ENCODE measurements around the gene FSCN2.
A peak's percentile ranks its signal among the peaks of the same experiment; 100 is the strongest.

The FSCN2 gene

DNA sequence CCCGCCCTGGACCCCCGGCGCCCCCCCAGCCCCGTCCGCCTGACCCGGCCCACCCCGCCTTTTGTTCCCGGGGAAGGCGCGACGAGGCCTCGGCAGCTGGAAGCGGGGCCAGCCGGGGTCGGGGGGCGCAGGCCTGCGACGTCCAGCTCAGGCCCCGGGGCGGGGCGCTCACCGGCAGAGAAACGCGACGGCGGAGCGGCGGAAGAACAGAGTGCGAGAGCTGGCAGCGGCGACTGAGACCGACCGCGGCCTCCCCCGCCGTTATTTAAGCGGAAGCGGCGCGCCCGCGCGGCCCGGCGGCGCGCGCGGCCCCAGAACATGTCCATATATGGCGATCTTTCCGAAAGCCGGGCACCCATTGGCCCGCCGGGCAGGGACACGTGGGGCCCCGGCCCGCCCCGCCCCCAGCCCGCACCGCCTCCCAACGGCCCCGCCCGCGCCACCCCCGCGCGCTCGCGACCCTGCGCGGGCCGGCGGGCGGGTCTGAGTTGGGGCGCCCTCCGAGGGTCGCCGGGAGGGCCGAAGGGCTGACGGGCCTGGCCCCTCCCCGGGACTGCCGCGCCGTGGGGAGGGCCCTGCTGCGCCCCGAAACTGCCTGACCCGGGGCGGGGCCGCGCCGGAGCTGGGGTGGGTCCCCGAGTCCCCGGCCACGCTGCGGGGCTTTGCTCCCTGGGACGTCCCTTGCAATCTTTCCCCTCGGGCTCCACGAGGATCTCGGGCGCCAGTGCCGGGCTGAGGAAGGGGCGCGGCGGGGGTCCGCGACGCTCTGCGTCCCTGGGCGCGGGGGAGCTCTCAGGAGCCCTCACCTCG lies 15.4 kb upstream of the FSCN2 start, which contains the start of gene ACTG1:
ACTG1 (minus strand) TSS at position 238 of the 810 bp plus-strand sequence. CDS start 445 bp downstream, outside the sequence.
- DNase-seq: peak; percentile 85

DNA sequence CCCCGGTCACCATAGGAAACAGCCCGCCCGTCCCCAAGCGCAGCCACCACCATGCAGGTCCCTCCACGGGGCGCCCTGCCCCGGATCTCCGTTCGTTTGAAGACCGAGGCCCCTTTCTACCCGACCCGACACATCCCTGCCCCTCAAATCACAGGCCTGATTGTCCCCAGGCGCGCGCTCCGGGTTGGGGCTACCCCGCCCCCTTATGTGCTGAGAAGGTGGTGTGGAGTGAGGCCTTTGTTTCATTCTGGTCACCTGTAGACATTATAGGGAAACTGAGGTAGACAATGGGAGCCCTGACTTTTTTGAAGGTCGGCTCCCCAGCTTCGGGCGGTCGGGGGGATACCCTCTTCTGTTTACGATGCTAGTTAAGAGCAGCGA lies 14.8 kb upstream of the FSCN2 start:
- DNase-seq: peak; percentile 50

DNA sequence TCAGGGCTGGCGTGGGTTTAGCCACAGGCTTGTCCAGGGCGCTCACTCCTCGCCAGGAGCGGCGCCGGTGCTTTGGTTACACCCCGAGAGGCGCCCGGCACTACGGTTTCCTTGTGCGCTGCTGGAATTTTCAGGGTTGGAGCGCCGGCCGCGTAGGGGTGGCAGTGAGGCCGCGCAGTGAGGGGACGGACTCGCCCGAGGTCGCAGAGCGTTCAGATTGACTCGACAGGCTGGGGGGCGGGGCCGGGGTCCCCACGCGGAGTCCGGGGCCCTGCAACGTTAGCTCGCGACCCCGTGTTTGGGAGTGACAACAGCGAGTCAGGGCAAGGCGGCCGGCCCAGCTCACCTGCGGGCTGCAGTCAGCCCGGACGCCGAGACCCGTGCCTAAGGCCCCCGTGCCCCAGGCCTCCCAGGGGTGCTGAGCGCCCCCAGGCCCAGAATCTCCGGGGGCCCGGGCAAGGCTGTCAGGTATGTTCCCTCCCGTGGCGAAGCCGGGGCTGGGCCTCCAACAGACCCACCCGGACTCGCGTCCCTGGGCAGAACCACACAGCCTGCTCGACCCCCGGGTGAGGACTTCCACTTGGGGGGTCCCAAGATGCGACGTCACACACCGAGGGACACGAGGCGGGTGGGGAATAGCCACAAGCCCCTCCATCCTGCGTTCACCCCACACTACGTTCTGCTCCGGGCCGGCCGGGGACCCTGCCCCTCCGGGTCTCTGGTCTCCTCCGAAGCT lies 14.3 kb upstream of the FSCN2 start:
- peak; percentile 34 for DNase-seq

DNA sequence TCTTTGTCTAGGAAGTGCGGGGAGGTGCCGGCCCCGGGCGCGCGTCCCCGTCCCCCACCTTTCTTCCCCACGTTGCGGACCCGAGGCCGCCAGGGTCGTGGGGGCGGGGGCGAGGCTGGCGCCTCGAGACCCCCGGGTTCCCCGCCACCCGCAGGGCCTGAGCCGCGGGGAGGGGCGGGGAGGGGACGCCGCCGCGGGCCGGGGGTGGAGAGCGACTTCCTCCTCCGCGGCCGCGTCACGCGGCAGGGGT lies 13.8 kb upstream of the FSCN2 start:
- DNase-seq: no peak

DNA sequence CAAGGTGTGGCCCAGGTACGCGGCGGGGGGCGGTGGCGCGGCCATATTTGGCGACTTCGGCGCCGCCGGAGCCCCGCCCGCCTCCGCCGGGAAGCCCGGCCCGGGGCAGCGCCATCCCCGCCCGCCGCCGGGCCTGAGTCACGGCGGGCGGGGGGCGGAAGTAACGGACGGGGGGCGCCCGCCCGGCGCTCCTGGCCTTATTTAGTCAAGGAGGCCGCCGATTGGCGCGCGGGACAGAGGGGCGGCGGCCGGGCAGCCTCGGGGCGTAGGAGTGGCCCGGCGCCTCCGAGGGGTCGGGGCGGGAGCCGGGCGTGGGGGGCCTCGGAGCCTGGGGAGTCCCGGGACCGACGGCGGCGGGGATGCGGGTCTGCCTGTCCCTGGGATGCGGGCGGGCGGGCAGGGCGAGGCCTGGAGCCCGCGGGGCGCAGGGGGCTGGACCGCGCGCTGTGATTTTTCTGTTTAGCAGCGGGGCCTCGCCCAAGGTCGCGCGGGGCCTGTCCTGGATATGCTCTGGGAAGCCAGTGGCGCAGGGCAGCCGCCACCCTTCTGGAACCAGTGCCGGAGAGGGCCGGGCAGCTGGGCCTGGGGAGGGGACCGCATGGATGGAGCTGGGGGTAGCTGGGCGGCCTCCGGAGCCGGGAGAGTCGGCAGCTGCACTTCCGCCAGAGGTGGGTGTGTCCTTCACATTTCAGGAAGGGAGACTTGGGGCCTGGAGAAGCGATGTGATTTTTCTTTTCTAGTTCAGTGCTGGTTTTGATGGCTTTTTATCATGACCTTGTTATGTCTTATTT lies 13.2 kb upstream of the FSCN2 start:
- DNase-seq: peak; percentile 62

DNA sequence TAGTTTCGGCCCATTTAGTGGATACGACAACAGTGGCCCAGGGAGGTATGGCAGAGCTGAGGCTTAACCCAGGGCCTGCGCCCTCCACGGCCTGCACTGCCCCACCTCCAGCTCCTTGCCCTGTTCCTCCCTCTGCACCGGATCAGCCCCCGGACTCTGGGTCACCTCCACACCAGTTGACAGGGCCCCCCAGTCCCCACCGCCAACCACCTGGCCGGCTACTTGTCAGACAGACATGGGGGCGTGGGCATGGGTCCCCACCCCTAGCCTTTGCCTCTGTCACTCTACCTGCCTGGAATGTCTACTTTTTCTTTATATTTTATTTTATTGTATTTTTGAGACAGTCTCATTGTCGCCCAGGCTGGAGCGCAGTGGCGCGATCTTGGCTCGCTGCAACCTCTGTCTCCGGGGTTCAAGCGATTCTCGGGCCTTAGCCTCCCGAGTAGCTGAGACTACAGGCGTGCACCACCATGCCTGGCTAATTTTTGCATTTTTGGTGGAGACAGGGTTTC lies 12.6 kb upstream of the FSCN2 start:
- DNase-seq: no peak

DNA sequence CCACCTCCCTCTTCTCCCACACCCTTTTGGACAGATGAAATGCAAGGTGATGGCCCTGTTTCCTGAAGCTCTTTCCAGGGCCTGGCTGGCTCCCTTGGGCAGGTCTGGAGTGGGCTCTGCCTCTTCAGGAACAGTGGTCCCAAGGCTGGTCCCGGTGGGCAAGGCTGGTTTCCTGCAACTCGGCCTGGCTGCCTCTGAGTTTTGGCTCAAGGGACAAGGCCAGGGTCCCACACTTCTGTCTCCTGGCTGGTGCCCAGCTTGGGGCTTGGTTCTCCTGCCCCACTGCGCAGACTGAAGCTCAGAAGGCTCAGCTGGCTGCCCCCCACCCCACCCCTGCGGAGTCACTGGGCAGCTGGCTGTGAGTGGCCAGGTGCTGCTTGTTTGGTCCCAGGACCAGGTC lies 11.7 kb upstream of the FSCN2 start:
- no peak for DNase-seq

DNA sequence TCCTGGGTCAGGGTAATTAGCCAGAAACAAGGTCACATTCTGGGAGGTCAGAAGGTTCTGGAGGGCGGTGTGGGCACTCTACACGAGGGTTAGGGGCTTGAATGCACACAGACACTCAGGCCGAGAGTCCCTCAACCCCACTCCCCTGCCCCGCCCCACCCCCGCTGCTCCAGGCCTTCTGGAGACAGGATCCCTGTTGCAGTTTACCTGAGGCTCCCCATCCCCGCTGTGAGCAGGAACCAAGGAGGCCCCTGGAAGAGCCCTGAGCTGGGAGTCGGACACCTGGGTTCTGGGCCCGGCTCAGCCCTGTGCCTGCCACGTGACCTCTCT lies 11.2 kb upstream of the FSCN2 start:
- DNase-seq: no peak

DNA sequence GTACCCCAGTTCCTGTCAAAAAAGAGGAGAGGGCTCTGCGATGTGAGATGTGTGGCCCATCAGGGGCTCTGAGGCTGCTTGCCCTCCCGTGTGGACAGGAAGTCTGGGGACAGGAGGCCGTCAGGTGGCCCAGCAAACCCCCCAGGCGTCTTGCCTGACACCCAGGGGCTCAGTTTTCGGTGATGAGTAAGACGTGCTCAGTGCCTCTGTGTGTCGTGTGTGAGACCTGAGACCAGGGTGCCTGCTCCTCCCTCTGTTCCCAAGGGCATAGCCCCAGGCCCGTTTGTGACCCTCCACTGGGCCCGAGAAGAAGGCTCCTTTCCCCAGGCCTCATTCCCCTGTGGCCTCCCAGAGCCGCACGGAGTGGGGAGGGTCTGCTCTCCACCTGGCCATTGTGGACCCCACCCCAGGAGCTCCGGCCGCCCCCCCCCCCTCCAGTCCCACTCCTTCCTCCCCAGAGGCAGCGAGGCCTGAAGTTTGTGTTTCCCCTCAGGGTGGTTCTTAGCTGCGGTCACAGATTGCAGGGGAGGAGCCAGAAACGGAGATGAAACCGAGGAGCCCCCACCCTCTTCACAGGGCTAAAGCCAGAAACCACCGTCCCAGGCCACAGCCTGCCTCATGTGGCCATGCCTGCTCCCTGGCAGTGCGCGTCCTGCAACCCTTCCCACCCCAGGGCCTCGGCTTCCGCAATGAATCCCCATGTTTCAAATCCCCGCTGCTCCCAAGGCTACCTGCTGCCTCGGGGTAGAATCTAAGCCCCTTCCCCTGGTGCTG lies 10.7 kb upstream of the FSCN2 start:
- DNase-seq: no peak

DNA sequence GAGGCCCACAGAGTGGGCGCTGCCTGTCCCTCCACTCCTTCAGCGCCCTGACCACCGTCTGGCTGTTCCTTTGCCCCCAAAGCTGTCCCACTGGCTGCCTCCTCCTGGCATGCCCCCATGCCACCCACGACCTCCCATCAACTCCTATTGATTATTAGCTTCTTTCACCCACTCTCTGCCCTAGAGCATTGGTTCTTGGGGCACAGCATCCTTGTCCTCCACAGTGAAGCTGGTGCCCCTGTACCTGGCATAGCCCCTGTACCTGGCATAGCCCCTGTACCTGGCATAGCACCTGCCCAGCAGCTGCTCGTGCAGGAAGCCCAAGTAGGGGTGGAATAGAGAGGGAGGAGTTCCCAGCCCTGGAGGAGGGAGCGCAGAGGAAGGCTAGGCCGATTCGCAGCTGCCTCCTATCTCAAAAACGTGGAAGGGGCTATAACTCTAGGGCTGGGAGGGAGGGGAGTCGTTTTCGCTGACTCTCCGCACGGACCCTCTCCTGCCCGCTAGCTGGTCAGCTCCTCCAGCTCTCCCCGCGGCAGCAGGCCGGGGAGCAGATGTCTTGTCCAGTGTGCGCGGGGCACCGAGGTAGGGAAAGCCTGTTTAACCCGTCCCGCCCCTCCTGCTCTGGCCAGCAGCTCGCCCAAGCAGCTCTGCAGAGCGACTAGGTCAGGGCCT lies 9.9 kb upstream of the FSCN2 start:
- DNase-seq: no peak

DNA sequence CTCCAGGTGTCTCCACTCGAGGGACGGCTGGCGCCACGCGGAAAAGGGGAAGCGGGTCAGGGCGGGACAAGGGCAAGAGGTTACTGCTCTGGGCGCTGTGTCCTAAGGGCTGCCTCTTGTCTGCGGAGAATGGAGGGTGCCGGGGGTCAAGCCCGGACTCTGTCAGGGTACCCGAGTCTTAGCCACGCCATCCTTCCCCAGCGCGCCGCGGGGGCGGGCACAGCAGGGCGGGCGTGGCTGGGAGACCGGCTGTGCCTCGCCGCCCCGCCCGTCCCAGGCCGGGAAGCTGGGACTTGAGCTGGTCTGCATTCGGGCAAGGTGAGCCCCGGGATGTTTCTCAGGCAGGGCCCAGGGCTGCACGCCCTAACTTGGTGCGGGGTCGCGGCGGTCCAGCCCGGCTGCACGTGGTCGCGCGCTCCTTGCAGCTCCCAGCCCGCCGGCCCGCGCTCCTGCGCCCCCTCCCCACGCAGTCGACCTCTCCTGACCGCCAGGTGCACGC lies 9.3 kb upstream of the FSCN2 start:
- DNase-seq: no peak

DNA sequence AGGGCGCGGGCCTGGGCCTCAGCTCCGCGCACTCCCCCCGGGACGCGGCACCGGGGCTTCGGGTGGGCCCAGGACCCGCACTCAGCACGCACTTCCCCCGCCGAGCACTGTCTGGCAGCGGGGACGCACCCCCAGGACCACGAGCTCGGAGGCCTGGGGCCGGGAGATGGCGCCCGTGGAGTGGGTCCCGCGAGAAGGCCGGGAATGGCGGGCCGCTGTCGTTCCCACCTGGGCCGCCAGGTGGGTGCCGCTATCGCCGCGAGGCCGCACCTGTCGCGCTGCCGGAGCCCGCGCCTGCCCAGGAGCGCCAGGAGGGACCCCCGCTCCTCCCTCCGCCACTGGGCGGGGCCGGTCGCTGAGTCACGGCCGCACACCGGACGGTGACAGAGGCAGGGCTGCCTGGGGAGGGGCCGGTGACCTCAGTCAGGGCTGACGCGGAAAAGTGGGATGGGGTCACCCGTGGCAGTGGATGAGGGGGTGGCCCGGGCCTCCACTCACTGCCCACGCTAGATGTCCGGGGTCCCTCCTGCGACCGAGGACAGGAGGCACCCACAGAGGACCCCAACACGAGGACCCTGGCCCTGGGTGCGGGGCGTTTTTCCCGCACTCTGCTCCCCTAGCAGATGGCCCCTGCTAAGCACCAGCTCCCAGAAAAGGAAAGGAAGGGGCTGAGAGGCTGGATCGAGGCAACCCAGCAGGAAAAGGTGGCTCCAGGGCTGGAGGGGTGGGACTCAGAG lies 8.7 kb upstream of the FSCN2 start:
- peak; percentile 65 for DNase-seq

DNA sequence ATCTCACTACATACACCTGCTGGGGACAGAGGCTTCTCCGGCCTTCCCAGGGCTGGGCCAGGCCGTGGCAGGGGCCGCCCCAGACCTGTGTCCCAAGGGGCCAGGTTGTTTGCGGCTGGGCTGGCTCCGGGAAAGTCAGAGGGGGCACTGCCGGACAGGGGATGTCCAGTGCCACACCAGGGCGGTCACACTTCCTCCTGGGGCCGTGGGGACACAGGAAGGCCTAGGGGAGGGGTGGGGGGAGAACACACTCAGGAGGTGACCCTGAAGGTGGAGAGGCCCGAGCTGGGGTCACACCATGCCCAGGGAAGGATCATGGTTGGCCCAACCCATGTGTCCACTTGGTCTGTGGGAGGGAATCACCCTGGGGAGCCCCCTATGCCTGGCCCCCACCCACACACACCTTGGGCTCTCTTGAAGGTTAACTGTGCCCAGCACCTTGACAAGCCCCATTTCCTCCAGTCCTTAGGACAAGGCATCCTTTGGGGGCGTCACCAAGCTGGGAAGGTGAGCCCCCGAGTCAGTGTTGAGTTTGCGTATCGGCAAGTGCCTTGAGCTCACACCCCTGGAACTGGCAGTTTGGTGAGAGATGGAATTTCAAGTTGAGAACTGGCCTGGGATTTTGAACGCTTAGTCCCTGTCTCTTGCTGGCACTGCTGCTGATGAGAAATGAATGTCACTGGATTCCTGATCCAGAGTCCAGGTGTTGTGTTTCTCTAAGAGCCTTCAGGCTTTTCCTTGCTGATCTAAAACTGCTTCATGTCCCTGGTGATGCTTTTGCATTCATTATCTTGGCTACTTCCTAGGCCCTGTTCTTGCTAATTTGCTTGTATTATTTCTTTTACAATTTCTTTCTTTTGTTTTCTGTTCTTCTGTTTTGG lies 7.9 kb upstream of the FSCN2 start:
- DNase-seq: no peak

DNA sequence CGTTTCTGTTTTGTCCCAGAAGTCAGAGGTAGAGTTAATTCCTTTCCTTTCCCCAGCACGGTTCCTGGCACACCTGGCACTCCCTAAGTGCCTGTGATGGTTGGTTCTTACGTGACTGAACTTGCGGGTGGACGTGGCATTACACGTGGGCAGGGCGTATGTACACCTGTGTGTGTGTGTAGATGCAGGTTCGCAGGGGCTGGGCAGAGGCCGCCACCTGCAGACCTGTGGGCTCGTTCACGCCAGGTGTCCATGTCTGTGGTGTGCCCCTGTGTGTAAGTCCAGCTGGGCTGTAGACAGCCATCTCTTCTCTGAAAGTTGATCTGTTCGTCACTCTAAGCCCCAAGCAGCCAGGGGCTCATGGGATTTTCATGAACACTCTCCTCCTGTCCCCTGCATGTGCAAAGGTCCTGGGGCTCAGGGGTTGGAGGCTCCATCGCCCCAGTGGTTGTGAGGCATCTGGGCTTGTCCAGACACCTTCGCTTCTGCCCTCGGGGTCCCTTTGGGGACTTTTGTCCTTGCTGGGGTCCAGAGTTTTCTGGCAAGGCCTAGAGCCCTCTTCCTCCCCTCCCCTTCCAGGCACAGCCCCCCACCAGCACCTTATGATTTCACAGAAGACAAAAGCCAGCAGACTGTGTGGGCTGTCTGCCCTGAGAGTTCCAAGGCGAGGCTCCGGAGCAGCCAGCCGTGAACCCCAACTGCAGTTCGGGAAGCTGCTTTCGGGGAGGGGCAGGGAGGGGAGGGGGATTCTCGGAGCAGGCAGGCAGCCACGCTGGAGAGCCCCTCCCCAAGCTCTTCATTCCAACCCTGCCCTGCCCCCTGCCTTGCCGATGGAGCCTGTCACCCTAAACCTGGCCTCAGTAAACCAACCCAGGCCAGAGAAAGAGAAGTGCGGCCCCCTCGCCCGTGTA lies 5.4 kb upstream of the FSCN2 start:
- DNase-seq: no peak

DNA sequence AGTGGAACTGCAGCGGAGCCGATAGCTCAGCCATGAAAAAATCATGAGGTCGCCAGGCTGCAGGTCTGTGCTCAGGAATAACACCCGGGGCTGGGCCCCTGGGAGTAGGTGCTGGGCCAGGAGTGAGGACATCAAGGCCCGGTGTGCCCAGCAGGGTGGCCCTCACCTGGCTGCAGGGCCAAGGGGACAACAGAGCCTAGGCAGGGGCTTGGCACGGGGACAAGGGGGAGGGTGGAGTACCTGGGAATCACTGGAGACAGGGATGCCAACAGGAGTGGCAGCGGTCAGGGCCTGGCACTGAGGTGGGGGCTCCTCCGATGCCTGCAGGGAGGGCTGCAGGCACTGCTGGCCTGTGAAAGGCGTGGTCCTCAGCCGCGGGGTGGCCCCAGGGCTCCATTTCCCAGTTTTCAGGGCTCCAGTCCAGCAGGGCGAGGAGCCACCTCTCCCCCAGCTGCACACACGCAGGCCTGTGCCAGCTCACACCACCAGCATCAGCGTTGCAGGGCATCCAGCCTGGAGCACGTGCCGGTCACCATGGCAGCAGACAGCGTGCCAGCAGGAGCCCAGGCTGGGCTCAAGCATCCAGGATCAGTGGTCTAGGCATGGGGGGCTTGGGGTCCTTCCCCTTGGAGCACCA lies 4.7 kb upstream of the FSCN2 start:
- DNase-seq: no peak

DNA sequence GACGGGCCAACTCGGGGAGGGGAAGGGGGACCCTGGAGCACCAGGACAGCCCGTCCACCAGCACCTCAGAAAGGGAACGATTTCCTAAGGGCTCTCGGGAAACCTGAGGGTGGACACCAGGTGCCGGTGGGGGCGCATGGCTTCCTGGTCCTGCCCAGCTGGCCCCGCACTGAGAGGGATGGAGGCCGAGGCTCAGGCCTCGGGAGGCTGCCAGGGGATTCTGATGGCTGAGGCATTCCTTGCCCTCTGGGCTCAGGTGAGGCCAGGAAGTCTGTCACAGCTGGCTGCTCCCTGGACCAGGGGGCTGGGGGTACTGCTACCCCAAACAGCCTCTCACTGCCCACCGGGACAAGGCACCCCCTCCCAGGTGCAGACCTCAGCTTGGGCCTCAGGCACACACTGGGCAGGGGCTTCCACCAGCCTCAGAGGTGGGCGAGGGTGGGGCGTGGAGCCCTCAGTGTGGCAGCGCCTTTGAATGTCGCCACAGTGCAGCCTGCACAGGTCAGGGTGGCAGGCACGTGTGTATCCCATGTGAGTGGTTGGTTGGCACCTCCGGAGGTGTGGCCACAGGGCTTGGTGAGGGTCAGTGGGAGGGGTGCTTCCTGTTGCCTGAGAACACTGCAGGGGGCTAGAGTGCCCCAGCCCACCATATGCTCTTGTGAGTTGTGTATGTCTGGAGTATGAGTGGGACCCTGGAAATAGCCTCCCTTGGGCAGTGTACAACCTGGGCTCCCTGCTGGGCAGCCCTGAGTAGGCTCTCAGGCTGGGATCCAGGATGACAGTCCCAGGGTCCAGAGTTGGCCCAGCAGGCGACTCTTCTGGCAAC lies 3.9 kb upstream of the FSCN2 start:
- DNase-seq: no peak

DNA sequence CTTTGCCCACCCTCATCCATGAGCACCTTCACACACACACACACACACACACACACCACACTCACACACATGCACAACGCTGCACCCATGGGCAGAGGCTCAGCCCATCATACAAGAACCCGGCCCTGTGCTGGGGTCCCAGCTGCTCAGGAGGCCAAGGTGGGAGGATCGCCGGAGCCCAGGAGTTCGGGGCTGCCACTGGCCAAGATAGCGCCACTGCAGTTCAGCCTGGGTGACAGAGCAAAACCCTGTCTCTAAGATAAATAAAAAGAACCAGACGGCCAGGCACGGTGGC lies 3.4 kb upstream of the FSCN2 start:
- no peak for DNase-seq
